Measurements from ENCODE around the gene TRNAU1AP. TPM values are rescaled to one million over a fixed set of nuclear protein-coding genes. Genes with fewer than 3 reads are reported as not detected.
"Not testable (repeated sequence)": the region's sequence is repeated elsewhere in the genome, so short reads cannot be mapped to it uniquely, and the experiment has no call there.

Gene TRNAU1AP
- total RNA-seq, 4 donors from 2014 or later, result 14.8 to 26.6 (median 20.6) TPM

GRCh38 chr1:28517649-28517999, 35.3 kb upstream of the TRNAU1AP start:
- intact Hi-C loops (cut with DNase I), result loop anchor here (5.0 kb wide), 2 partner anchors 85 to 110 kb away; no protein-coding TSS in a partner anchor
- peaks cover 7 to 12% of the 10 kb centered on the region in 2 donors for H3K4me1 ChIP-seq
- H3K9me3 ChIP-seq, result no peaks in the 10 kb centered on the region
- TF ChIP-seq, protein P1, sequence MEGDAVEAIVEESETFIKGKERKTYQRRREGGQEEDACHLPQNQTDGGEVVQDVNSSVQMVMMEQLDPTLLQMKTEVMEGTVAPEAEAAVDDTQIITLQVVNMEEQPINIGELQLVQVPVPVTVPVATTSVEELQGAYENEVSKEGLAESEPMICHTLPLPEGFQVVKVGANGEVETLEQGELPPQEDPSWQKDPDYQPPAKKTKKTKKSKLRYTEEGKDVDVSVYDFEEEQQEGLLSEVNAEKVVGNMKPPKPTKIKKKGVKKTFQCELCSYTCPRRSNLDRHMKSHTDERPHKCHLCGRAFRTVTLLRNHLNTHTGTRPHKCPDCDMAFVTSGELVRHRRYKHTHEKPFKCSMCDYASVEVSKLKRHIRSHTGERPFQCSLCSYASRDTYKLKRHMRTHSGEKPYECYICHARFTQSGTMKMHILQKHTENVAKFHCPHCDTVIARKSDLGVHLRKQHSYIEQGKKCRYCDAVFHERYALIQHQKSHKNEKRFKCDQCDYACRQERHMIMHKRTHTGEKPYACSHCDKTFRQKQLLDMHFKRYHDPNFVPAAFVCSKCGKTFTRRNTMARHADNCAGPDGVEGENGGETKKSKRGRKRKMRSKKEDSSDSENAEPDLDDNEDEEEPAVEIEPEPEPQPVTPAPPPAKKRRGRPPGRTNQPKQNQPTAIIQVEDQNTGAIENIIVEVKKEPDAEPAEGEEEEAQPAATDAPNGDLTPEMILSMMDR (IDR thresholded peaks at IDR 0.05), result no peak
- no peak for TF ChIP-seq POLR2A (IDR thresholded peaks at IDR 0.05)
- no peak for DNase-seq
- WGBS, 2 donors, result 16 to 17% methylated on average over 7 of the region's 7 CpGs
- H3K36me3 ChIP-seq, result peaks cover 6 to 22% of the 10 kb centered on the region in 2 donors
- peak overlapping the region in 1 of 3 donors; percentile 51 for H3K4me3 ChIP-seq (replicated peaks in 1 of 3)
- H3K27ac ChIP-seq, result peak overlapping the region in 2 of 3 donors; percentile 29 to 77
- no peaks in the 10 kb centered on the region for H3K27me3 ChIP-seq

DNA sequence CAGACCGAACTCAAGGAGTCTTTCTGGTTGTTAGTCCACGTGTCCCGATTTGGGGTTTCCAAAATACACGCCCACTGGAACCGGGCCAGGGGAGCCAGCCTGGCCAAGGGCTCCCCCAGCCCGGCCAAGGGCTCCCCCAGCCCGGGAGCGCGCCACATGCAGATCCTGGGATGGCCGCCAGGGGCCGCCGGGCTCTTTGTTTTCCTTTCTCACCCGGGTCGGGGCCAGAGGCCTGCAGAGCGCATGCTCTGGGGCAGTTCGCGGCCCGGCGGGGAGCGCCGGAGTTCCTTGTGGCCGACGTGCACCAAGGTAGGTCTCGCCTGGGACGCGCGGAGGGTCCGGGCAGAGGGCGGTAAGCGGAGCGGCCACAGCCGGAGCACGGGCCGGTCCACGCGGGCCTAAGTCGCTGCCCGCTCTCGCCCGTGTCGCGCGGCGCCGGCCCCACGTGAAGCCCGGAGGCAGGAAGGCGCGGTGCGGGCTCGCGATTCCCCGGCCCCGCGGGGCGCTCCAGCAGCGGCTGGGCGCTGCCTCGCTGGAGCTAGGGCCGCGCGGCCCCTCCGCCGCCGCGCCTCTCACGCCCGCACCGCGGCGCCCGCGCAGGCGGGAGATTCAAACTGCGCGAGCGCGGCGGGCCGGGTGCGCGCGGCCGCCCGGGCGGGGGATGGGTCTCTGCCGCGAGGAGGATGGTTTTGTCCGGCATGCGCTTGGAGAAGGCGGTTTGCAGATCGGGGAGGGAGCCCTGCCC, 34.7 kb upstream of the TRNAU1AP start:
- no peaks in the 10 kb centered on the region for H3K27me3 ChIP-seq
- intact Hi-C loops (cut with DNase I), result loop anchor here (5.0 kb wide), 2 partner anchors 84 to 111 kb away; no protein-coding TSS in a partner anchor
- H3K27ac ChIP-seq, result peak overlapping the region in 2 of 3 donors; percentile 29 to 77
- TF ChIP-seq POLR2A (IDR thresholded peaks at IDR 0.05), result peak in 1 of 2 donors; percentile 72
- TF ChIP-seq, protein P1 (IDR thresholded peaks at IDR 0.05), result peak; percentile 91 to 100 (median 97)
- H3K4me1 ChIP-seq, result peaks cover 7 to 12% of the 10 kb centered on the region in 2 donors
- peak; percentile 90 to 93 for DNase-seq
- peaks cover 3 to 16% of the 10 kb centered on the region in 2 donors for H3K36me3 ChIP-seq
- WGBS, 2 donors, result 1% methylated on average over 20 to 25 of the region's 92 CpGs
- H3K9me3 ChIP-seq, result no peaks in the 10 kb centered on the region
- H3K4me3 ChIP-seq (replicated peaks in 1 of 3), result peak overlapping the region in 2 of 3 donors; percentile 51 to 58

- Histone ChIP-seq H3K4me1 (peaks cover 7 to 12% of the 10 kb centered on the region in 2 donors), H3K27ac (no peak overlapping the region), H3K4me3 (replicated peaks in 1 of 3) (peak overlapping the region in 2 of 3 donors; percentile 25 to 51), H3K27me3 (no peaks in the 10 kb centered on the region), H3K36me3 (peaks cover 3 to 9% of the 10 kb centered on the region in 2 donors), H3K9me3 (no peaks in the 10 kb centered on the region)
- intact Hi-C loops (cut with DNase I), result loop anchor here (5.0 kb wide), 2 partner anchors 83 to 112 kb away; no protein-coding TSS in a partner anchor
- no peak for TF ChIP-seq POLR2A (IDR thresholded peaks at IDR 0.05)
- TF ChIP-seq, protein P1 (IDR thresholded peaks at IDR 0.05), result no peak
- WGBS, 2 donors, result 9 to 10% methylated on average over 20 to 21 of the region's 21 CpGs
- DNase-seq, result no peak
Observed at GRCh38 chr1:28518745-28519341, 34.0 kb upstream of the TRNAU1AP start.

- WGBS, 2 donors, result 84 to 92% methylated on average over 10 of the region's 10 CpGs
- no peak overlapping the region for H3K4me3 ChIP-seq (replicated peaks in 1 of 3)
- no peaks in the 10 kb centered on the region for H3K36me3 ChIP-seq
- TF ChIP-seq, protein P1 (IDR thresholded peaks at IDR 0.05), result no peak
- TF ChIP-seq POLR2A (IDR thresholded peaks at IDR 0.05), result no peak
- intact Hi-C loops (cut with DNase I), result loop anchor here (5.0 kb wide), 2 partner anchors 82 to 113 kb away; no protein-coding TSS in a partner anchor
- no peaks in the 10 kb centered on the region for H3K9me3 ChIP-seq
- H3K27me3 ChIP-seq, result no peaks in the 10 kb centered on the region
- H3K4me1 ChIP-seq, result peaks cover 7 to 12% of the 10 kb centered on the region in 2 donors
- no peak overlapping the region for H3K27ac ChIP-seq
- DNase-seq, result no peak
Observed at GRCh38 chr1:28519946-28520725, 32.7 kb upstream of the TRNAU1AP start.

DNA sequence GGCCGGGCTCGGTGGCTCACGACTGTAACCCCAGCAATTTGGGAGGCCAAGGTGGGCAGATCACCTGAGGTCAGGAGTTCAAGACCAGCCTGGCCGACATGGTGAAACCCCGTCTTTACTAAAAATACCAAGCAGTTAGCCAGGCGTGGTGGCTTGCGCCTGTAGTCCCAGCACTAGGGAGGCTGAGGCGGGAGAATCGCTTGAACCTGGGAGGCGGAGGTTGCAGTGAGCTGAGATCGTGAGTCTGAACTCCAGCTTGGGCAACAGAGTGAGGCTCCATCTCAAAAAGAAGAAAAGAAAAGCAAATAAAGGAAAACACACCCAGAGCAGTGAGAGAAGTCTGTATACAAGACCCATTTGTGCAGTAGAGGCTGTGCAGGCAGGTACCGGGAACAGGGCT, 32.1 kb upstream of the TRNAU1AP start:
- H3K36me3 ChIP-seq; H3K27me3 ChIP-seq; DNase-seq; H3K4me3 ChIP-seq (replicated peaks in 1 of 3); H3K27ac ChIP-seq; H3K9me3 ChIP-seq; intact Hi-C loops (cut with DNase I): not testable (repeated sequence)
- H3K4me1 ChIP-seq, result peaks cover 7 to 12% of the 10 kb centered on the region in 2 donors
- 86 to 92% methylated on average over 12 of the region's 12 CpGs for WGBS, 2 donors
